HG03521 (cell line): ENCODE measurements around the gene FAM240A.
"Not testable (repeated sequence)": the region's sequence is repeated elsewhere in the genome, so short reads cannot be mapped to it uniquely, and the experiment has no call there.

ENCODE experiments used
- ATAC-seq: cut with Tn5 transposase; IDR thresholded peaks from one replicate; pipeline ENCODE4 v1.9.1; 2021; ENCODE audit warnings: mild to moderate bottlenecking, moderate library complexity; ENCODE audit not compliant: unreplicated experiment

FAM240A gene

DNA sequence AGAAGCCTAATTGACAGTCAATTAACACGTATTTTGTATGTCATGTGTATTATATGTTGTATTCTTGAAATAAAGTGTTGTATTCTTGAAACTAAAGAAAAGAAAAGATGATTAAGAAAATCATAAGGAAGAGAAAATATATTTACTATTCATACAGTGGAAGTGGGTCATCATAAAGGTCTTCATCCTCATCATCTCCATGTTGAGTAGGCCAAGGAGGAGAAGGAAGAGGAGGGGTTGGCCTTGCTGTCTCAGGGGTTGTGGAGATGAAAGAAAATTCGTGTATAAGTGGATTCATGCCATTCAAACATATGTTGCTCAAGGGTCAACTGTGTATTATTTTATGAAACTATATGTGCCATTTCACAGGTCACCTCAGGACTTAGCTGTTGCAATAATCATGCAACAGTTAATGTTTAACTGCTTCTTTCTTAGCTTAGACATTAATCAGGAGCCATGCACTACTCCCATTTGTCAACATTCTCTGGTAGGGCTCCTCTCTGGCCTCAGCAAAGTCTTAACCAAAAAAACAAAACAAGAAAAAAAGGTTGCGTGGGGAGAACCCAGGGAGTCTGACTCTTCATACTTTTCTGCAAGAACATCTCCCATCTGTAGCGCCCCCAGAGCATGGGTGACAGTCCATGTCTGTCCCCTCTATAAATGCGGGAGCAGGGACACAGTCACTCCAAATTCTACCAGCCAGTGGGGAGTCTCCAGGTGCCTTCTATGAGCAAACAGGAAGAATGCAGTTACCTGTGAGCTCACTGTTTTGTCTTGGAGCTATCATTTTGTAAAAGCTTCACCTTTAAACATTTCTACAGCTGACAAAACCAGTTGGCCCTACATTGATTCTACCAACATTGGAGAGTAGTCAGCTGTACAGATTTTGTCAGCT lies 26.3 kb upstream of the FAM240A start:
- no peak for ATAC-seq

- ATAC-seq = no peak
Observed at GRCh38 chr3:46586738-46587246, 25.5 kb upstream of the FAM240A start.

DNA sequence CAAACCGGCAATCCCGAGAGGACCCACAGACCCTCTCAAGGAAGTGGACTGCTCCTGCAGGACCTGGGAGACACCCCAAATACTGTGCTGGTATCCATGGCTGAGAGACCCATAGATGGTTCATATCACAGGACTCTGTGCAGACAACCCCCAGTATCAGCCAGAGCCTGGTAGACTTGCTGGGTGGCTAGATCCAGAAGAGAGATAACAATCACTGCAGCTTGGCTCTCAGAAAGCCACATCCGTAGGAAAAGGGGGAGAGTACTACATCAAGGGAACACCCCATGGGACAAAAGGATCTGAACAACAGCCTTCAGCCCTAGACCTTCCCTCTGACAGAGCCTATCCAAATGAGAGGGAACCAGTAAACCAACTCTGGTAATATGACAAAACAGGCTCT lies 25.1 kb upstream of the FAM240A start:
- ATAC-seq = not testable (repeated sequence)

- no peak for ATAC-seq
Observed at GRCh38 chr3:46593274-46593862, 19.0 kb upstream of the FAM240A start.

GRCh38 chr3:46593979-46594378 lies 18.3 kb upstream of the FAM240A start:
- ATAC-seq = no peak

DNA sequence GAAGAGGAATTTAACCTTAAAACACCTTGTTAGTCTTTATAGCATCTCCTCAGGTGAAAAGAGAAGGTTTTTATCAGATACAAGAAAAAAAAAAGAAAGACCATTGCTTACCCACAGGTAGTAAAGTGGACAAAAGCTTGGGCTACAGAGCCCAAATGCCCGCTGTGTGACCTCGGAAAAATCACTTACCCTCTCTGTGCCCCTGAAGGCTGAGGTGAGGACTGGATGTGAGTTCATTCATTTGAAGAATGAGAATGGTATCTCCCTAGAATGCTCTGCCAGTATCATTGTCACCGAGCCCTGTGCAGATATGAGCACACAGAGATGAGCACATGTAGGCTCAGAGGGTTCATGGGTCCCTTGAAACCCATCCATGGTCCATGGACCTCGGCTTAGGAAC lies 17.6 kb upstream of the FAM240A start:
- ATAC-seq = no peak

DNA sequence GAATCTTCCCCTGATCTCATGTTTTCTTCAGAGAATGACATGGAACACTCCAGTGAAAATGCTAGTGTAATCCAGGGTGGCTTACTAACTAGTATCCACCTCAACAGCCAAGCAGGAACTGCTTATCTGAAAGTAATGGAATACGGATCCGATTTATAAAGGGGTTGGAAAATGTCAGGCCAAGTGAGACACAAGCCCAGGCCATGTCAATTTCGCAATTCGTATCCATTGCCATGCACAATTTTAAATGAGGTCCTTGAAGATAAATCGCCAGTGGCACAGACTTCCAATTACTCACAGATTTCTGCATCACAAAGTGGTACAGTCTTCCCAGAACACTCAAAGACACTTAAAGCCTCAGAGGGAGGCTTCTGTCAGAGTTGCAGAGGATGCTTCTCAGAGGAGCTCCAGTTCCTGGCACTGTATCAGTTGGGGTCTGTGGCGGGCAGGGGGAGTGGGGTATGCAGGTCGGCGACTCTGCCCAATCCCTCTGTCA lies 16.5 kb upstream of the FAM240A start:
- no peak for ATAC-seq

GRCh38 chr3:46599590-46599989 lies 12.7 kb upstream of the FAM240A start:
- no peak for ATAC-seq

- no peak for ATAC-seq
Observed at GRCh38 chr3:46603446-46604046, 8.8 kb upstream of the FAM240A start.

DNA sequence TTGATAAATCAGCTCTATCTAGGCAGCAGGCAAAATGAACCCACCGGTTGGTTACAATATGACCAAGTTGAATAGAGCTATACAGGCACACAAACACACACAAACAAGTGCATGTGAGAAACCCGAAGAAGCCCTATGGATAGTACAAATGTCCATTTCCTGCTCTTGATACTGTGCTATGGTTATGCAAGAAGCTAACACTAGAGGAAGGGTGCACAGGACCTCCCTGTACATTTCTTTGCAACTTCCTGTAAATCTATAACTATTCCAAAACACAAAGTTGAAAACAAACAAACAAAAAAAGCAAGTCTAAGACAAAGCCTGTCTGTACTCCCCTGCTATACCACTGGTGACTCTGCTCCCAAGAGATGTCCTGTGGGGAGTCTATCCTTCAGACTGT lies 8.2 kb upstream of the FAM240A start:
- ATAC-seq = no peak

DNA sequence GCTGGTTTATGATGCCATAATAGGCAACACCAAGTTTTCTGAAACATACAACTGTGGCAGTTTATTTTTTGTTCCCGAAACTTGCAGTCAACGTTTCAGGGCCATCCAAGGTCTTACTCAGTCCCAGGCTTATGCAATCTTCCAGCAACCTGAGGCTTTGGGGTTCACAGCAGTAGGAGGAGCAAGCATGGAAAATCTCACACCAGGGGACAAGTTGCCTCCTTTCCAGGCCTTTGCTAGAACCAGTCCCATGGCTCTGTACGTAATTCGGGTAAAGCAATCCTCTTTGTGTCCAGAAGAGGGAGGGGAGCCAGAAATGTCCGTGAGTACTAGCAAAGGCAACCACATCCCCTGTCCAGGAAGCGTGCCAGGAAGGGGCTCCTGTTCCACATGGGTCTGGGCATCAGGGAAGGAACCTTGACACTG lies 4.7 kb upstream of the FAM240A start:
- no peak for ATAC-seq

- ATAC-seq = no peak
Observed at GRCh38 chr3:46609212-46609721, 3.1 kb upstream of the FAM240A start.

- ATAC-seq = no peak
Observed at GRCh38 chr3:46609944-46610722, 2.2 kb upstream of the FAM240A start.

DNA sequence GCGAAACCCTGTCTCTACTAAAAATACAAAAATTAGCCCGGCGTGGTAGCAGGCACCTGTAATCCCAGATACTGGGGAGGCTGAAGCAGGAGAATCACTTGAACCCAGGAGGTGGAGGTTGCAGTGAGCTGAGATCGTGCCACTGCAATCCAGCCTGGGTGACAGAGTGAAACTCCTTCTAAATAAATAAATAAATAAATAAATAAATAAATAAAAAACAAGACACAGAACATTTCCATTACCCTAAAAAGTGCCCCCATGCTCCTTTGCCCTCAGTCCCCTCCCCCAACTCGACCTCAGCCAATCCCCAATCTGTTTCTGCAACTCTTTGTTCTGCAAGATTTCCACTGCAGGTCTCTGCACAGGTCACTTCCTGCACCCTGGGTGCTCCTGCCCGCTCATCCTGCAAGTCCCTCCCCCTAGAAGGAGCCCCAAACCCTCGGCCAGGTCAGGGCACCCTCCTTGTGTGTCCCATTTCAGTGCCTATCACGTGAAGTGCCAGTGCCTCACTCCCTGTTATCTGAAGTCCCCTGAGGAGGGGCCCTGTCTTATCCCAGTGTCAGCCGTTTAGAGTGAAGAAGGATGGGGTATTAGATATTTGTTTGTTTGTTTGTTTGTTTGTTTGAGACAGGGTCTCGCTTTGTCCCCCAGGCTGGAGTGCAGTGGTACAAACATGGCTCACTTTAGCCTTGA lies 1.1 kb downstream of the FAM240A start:
- ATAC-seq = no peak

GRCh38 chr3:46614431-46614830 lies 2.1 kb downstream of the FAM240A start:
- ATAC-seq = no peak

GRCh38 chr3:46615050-46615775 lies 2.9 kb downstream of the FAM240A start:
- no peak for ATAC-seq

DNA sequence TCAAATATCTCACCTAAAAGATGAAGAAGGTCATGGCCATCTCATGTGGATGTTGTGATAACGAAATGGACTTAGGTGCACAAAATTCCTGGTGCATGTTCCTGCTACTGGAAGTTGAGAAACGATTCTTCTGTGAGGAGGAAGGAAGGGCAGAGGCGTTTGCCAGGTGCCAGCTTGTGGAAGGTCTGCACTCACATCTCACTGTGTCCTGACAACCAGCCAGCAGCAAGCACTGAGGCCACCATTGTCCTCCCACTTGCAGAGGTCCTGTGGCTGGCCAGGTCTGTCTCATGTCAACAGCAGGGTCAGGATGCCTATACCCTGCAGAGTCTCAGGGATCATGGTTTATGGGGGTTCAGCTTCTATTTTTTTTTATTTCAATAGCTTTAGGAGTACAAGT lies 3.7 kb downstream of the FAM240A start:
- no peak for ATAC-seq

DNA sequence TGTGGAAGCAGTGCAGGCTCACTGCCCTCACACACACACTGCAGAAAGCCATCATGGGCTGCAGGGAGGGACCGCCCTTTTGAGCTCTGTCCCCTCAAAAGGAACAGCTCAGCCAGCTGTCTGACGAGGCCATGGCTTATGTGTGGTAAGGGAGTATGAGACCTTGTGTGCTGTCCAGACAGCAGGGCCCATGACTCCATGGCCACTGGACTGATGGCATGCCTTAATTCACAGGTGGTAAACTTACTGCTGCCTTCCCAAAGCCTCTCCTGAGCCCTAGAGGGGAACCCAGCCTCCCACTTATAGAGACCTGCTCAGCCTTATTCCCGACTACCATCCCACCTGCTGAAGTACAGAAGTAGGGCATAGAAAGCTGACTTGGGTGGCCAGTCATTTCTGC lies 5.6 kb downstream of the FAM240A start:
- no peak for ATAC-seq
